ENCODE measurements around the gene FCSK. TPM values are rescaled to one million over a fixed set of nuclear protein-coding genes. Genes with fewer than 3 reads are reported as not detected.

FCSK gene
- total RNA-seq, 2 experiments from 2014 or later, result 8.7 to 9.6 TPM

Other genes starting within 250 kb of the FCSK start
- 10 to 100 TPM; 34.9 to 35.5 TPM for gene EXOSC6, start 202.7 kb upstream of the FCSK start, total RNA-seq
- gene AARS1, start 165.1 kb upstream of the FCSK start, total RNA-seq, result 100 to 1,000 TPM; 167 to 173 TPM
- gene DDX19B, start 155.4 kb upstream of the FCSK start, total RNA-seq, result 10 to 100 TPM; 36.7 to 39.3 TPM
- gene DDX19A, start 107.7 kb upstream of the FCSK start, total RNA-seq, result 10 to 100 TPM; 67.4 to 72.1 TPM
- 10 to 100 TPM; 21.5 to 23.3 TPM for gene ST3GAL2, start 15.5 kb upstream of the FCSK start, total RNA-seq
- 10 to 100 TPM; 45.5 TPM for gene COG4, start 69.0 kb downstream of the FCSK start, total RNA-seq
- gene SF3B3, start 69.2 kb downstream of the FCSK start, total RNA-seq, result 100 to 1,000 TPM; 545 to 550 TPM
- under 1 TPM in 1 of 2 experiments, not detected in 1; 0.22 TPM for gene IL34, start 192.0 kb downstream of the FCSK start, total RNA-seq
- gene MTSS2, start 231.5 kb downstream of the FCSK start, total RNA-seq, result 1 to 10 TPM; 6.9 to 9.2 TPM

Data from activated naive CD8-positive, alpha-beta T cell treated with anti-CD3 and anti-CD28 coated beads for 36 hours (primary cell).